ENCODE measurements around the gene NUAK2. TPM values are rescaled to one million over a fixed set of nuclear protein-coding genes. Genes with fewer than 3 reads are reported as not detected.

Gene NUAK2
- 10 to 100 TPM in 1 of 5 donors, 1 to 10 TPM in 3, under 1 TPM in 1; 0.58 to 16.5 (median 3.1) TPM for total RNA-seq
- polyA plus RNA-seq, result 1 to 10 TPM; 1.2 to 2.7 (median 1.3) TPM
- long read RNA-seq, donor 1, result 0 reads
- long read RNA-seq, donor 2, result 0 reads
- long read RNA-seq, donor 3, partial matches to known transcripts, result 0 of 1 reads
- long read RNA-seq, donor 3, other reads (novel, unspliced or antisense), result 0 of 1 reads
- long read RNA-seq, donor 4, result 0 reads
- long read RNA-seq, donor 5, result 0 reads
- long read RNA-seq, donor 6, result 0 reads
- long read RNA-seq, donor 7, partial matches to known transcripts, result 0 of 1 reads
- long read RNA-seq, donor 7, other reads (novel, unspliced or antisense), result 0 of 1 reads
- long read RNA-seq, donor 8, result 0 reads
- long read RNA-seq, donor 9, result 0 reads
- long read RNA-seq, donor 10, result 0 reads

DNA sequence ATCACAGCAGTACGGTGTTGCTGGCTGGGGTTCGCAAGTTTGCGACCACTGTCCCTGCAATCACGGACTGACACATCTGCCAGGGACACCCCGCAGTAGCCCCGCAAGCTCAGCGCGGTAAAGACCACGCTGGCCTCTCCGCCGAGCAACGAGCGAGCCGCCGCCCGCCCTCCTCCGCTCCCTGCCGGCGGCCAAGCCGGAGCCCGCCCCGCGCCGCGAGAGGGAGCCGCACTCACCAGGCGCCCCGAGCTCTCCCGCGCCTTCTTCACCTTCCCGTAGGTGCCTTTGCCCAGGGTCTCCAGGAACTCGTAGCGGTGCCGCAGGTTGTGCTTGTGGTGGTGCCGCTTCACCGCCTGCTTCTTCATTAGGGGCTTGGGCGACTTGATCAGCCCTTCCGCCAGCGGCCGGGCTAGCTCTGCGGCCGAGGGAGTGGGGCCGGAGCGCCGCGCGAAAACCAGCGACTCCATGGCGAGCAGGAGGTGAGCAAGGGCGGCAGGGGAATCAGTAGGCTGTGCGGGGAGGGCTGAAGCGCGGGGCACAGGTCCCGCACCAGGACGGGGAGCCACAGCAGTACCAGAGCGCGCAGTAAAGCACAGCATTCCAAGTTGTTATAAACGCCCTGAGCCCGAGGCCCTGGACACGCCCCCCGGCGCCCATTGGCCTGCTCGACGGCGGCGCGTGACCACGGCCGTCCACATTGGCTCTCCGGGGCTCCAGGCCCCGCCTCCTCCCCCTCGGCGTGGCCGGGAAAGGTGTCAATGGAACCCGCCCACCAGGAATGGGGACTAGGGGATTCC, at the start of gene NUAK2:
TSS of gene NUAK2 (minus strand) at position 584 of the 797 bp plus-strand sequence. CDS start at position 467, 117 bp downstream.
- intact Hi-C loops (cut with DNase I; ENCODE audit: low total_unique reads), result loop anchor here (2.0 kb wide), 1 partner anchor 45 kb away; no protein-coding TSS in a partner anchor
- H3K9me3 ChIP-seq, result no peaks in the 10 kb centered on the region
- peak within 1 kb of the TSS; percentile 62 to 75 (median 72) for H3K4me3 ChIP-seq
- H3K27me3 ChIP-seq, result peaks cover 0 to 7% (median 0%) of the 10 kb centered on the region in 3 donors
- H3K36me3 ChIP-seq, result no peaks in the 10 kb centered on the region
- peak; percentile 95 to 96 for DNase-seq
- peaks cover 48 to 60% (median 52%) of the 10 kb centered on the region in 4 donors for H3K4me1 ChIP-seq
- peak within 1 kb of the TSS; percentile 82 to 93 (median 87) for H3K27ac ChIP-seq
- 0 to 1% (median 1%) methylated on average over 12 to 75 of the region's 75 CpGs for WGBS, 5 donors
- TF ChIP-seq, protein P1, sequence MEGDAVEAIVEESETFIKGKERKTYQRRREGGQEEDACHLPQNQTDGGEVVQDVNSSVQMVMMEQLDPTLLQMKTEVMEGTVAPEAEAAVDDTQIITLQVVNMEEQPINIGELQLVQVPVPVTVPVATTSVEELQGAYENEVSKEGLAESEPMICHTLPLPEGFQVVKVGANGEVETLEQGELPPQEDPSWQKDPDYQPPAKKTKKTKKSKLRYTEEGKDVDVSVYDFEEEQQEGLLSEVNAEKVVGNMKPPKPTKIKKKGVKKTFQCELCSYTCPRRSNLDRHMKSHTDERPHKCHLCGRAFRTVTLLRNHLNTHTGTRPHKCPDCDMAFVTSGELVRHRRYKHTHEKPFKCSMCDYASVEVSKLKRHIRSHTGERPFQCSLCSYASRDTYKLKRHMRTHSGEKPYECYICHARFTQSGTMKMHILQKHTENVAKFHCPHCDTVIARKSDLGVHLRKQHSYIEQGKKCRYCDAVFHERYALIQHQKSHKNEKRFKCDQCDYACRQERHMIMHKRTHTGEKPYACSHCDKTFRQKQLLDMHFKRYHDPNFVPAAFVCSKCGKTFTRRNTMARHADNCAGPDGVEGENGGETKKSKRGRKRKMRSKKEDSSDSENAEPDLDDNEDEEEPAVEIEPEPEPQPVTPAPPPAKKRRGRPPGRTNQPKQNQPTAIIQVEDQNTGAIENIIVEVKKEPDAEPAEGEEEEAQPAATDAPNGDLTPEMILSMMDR (IDR thresholded peaks at IDR 0.05), result peak in 2 of 7 experiments; percentile 8 to 35
- no peak for TF ChIP-seq EP300 (IDR thresholded peaks at IDR 0.05)
- peak in 1 of 4 donors; percentile 53 for TF ChIP-seq POLR2A (IDR thresholded peaks at IDR 0.05)
- peak in 2 of 3 donors; percentile 67 to 68 for TF ChIP-seq POLR2AphosphoS5 (IDR thresholded peaks at IDR 0.05)

DNA sequence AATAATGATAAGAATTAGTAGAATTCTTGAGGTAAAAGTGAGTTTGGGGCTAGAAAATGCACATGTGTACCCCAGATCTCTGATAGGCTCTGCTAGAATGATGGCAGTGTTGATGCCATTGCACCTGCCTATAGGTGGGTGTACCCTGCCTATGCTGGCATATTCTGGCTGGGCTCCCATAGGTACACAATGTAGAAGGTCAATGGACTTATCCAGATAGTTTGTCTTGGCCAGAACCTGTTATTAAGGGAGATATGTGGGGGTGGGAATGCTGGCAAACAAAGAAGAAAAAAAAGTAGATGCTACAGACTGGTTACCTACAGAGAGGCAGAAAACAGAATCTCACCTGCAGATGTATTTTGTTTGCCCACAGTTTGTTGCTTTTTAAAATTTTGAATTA, 49.2 kb upstream of the NUAK2 start:
- Histone ChIP-seq H3K36me3 (no peaks in the 10 kb centered on the region), H3K4me1 (peaks cover 27 to 69% (median 62%) of the 10 kb centered on the region in 4 donors), H3K27ac (no peak overlapping the region), H3K27me3 (peaks cover 0 to 22% (median 0%) of the 10 kb centered on the region in 3 donors), H3K4me3 (no peak overlapping the region), H3K9me3 (no peaks in the 10 kb centered on the region)
- peak in 1 of 2 donors; percentile 74 for DNase-seq
- no peak for TF ChIP-seq POLR2A (IDR thresholded peaks at IDR 0.05)
- TF ChIP-seq POLR2AphosphoS5 (IDR thresholded peaks at IDR 0.05), result peak in 2 of 3 donors; percentile 32 to 57
- intact Hi-C loops (cut with DNase I; ENCODE audit: low total_unique reads), result no loop called here

DNA sequence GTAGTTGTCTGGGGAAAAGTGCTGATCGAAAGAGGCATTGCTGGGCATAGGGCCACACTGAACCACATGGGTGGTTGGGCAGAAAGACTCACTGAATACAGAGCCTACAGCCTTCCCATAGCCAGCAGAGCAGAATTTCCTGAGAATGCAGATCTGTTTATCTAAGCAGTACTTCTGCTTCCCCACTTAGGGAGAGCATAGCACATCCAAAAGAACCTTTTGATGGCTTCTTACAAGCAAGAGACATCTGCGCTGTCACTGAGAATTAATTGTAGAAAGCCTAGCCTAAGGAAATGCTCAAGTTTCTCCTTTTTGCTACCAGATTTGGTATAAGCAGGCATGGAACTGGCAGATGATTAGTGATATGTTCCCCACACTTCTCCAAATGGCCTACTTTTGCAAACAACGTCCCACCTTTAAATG, 48.2 kb upstream of the NUAK2 start:
- Histone ChIP-seq H3K36me3 (no peaks in the 10 kb centered on the region), H3K9me3 (no peaks in the 10 kb centered on the region), H3K4me1 (peaks cover 24 to 70% (median 60%) of the 10 kb centered on the region in 4 donors), H3K27me3 (peaks cover 0 to 14% (median 0%) of the 10 kb centered on the region in 3 donors), H3K27ac (no peak overlapping the region), H3K4me3 (no peak overlapping the region)
- 40 to 53% (median 44%) methylated on average over 3 of the region's 3 CpGs for WGBS, 5 donors
- TF ChIP-seq, protein P1 (IDR thresholded peaks at IDR 0.05), result no peak
- TF ChIP-seq POLR2AphosphoS5 (IDR thresholded peaks at IDR 0.05) (no peak), POLR2A (IDR thresholded peaks at IDR 0.05) (no peak), EP300 (IDR thresholded peaks at IDR 0.05) (no peak)
- intact Hi-C loops (cut with DNase I; ENCODE audit: low total_unique reads), result no loop called here
- DNase-seq, result peak in 1 of 2 donors; percentile 46

GRCh38 chr1:205368478-205368877, 46.9 kb upstream of the NUAK2 start:
- intact Hi-C loops (cut with DNase I; ENCODE audit: low total_unique reads), result no loop called here
- Histone ChIP-seq H3K27me3 (peaks cover 0 to 6% (median 0%) of the 10 kb centered on the region in 3 donors), H3K27ac (no peak overlapping the region), H3K4me3 (no peak overlapping the region), H3K4me1 (peaks cover 19 to 58% (median 48%) of the 10 kb centered on the region in 4 donors), H3K9me3 (no peaks in the 10 kb centered on the region), H3K36me3 (no peaks in the 10 kb centered on the region)
- WGBS, 5 donors, result 94 to 96% (median 94%) methylated on average over 6 of the region's 6 CpGs
- DNase-seq, result no peak
- no peak for TF ChIP-seq EP300 (IDR thresholded peaks at IDR 0.05)
- TF ChIP-seq, protein P1 (IDR thresholded peaks at IDR 0.05), result no peak
- TF ChIP-seq POLR2A (IDR thresholded peaks at IDR 0.05), result no peak
- TF ChIP-seq POLR2AphosphoS5 (IDR thresholded peaks at IDR 0.05), result no peak

All from stomach (tissue), 19 donors.